AG10803 (cell line): ENCODE data around the gene ITPKA.

Experiments
- DNase-seq: peaks from one replicate; pipeline ENCODE4 v3.0.0; 2010; ENCODE audit warnings: low read depth
- H3K4me3 ChIP-seq: 2 replicates; pipeline ENCODE4 v1.5.1; 2011; ENCODE audit warnings: mild to moderate bottlenecking, low read length, control low read depth
- TF ChIP-seq, protein P1 (sequence below): conservative IDR thresholded peaks from 2 replicates; pipeline ENCODE4 v1.5.1; 2011; ENCODE audit warnings: mild to moderate bottlenecking, low read length, control low read depth, inconsistent platforms

ITPKA gene

DNA sequence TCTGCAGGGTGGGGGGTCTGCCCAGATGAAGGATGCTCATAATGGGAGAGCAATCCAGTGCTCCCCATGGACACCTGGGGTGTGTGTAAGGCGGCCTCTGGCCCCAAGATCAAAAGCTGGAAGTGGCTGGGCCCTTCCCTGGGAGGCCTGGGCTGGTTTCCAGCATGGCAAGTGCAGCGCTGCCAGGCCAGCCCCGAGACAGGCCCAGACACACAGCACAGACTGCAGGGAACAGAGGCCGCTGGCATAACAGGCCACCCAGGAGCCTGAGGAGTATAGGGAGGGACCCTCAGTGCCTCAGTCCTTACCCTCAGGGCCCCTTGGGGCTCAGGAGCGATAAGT, 10.0 kb downstream of the ITPKA start:
- no peak overlapping the region for H3K4me3 ChIP-seq
- TF ChIP-seq, protein P1, sequence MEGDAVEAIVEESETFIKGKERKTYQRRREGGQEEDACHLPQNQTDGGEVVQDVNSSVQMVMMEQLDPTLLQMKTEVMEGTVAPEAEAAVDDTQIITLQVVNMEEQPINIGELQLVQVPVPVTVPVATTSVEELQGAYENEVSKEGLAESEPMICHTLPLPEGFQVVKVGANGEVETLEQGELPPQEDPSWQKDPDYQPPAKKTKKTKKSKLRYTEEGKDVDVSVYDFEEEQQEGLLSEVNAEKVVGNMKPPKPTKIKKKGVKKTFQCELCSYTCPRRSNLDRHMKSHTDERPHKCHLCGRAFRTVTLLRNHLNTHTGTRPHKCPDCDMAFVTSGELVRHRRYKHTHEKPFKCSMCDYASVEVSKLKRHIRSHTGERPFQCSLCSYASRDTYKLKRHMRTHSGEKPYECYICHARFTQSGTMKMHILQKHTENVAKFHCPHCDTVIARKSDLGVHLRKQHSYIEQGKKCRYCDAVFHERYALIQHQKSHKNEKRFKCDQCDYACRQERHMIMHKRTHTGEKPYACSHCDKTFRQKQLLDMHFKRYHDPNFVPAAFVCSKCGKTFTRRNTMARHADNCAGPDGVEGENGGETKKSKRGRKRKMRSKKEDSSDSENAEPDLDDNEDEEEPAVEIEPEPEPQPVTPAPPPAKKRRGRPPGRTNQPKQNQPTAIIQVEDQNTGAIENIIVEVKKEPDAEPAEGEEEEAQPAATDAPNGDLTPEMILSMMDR = no peak
- DNase-seq = no peak

DNA sequence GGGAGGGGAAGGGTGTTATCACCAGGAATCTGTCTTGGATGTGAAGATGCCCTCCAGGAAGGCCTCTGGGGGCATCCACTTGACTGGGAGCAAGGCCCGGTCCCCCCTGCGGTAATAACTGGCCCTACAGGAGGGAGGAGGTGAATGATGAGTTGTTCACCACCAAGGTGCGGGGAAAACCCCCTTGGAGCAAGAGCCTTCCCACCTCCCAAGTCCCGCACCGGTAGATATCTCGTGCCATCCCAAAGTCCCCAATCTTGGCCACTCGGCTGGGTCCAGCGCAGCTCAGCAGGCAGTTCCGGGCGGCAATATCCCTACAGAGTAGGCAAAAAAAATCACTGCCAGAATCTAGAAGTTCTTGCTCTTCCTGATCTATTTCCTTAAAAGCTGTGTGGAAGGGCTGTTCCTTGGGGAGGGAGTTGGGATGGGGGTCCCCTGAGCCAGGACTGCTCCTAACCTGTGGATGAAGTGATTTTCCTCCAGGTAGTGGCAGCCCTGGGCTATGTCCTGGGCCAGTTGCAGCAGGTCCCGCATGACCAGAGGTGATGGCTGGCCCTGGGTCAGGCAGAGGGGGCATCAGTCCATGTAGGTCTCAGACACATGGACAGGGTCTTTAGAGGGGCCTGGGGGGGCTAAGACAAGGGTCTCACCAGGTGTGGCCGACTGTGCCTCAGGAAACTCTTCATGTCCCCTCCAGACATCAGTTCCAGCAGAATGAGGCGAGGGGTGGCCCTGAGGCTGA, 11.2 kb downstream of the ITPKA start:
- DNase-seq = no peak
- TF ChIP-seq, protein P1 = no peak

DNA sequence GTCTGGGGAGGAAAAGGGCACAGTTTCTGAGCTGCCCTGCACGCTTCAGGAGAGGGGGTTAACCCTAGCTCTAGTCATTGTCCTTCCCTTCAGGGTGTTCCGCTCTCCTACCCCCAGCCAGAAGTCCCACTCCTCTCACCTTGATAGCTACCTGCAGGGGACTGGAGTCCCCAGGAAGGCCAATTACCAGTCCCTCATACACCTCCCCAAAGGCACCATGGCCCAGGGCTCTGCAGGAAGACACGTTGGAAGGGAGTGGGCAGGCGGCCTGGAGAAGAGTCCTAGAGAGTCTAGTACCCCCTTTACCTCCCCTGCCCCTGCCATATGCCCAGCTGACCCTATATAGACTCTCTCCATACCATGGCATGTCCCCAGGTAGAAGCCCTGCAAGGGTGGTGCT, 12.1 kb downstream of the ITPKA start:
- TF ChIP-seq, protein P1 = no peak
- H3K4me3 ChIP-seq = no peak overlapping the region
- DNase-seq = no peak

More for the DNA sequence above, 11.2 kb downstream of the ITPKA start:
- H3K4me3 ChIP-seq = no peak overlapping the region

DNA sequence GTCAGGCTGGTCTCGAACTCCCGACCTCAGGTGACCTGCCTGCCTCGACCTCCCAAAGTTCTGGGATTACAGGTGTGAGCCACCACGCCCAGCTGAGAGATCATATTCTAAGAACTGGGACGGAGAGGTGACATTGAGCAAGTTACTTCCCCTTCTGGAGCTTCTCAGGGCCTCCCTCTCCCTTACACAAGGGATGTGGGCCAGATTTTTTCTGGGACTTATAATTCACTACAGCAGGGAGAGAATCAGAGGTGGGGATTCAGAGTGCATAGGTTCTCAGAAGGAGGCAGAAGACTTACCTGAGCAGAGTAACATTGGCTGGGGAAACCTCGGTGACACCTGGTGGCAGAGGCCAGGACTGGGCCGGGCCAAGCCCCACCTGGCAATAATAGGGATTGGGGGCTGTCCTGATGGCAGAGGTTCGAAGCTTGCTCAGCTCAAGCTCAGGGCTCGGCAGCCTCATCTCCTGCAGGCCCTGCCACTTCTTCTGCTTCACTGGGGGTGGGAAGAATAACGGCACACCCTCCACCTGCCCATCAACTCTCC, 13.2 kb downstream of the ITPKA start:
- TF ChIP-seq, protein P1 = no peak
- no peak overlapping the region for H3K4me3 ChIP-seq
- no peak for DNase-seq

DNA sequence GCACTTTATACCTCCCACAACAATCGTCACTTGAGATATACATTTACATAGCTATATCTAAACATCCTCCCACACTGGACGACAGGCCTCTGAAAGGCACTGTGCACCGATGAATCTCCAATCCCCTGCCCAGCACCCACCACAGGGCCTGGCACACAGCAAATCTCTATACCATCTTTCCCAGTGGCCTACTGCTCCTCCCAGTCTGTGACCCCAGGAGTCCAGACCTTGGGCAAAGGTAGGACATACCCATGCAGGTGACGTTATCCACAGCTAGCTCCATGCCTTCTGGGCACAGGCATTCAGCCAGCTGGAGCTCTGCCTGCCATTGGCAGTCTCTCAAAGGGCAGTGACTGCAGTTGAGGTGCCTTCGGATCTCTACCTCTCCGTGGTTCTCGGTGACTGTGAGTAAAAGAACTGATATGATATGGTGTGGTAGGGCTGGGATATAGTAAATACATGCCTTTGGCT, 14.2 kb downstream of the ITPKA start:
- TF ChIP-seq, protein P1 = no peak
- DNase-seq = no peak
- H3K4me3 ChIP-seq = no peak overlapping the region

DNA sequence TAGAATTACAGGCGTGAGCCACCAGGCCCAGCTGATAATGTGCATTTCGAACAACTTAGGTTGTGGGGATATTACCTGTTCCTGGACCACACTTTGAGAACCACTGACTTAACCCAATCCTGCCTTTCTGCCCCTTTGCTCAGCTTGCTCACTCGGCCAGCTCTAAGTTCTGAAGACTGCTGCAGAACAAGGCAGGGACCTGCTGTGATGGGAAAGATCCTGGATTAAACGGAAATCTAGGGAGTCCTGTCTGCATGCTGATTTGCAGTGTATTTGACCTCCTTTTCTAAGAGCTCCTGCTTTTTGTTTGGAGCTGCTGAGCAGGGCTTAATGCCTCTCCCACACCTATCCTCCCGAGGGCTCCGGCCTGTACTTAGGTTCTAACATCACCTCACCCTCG, 17.1 kb downstream of the ITPKA start:
- no peak overlapping the region for H3K4me3 ChIP-seq
- TF ChIP-seq, protein P1 = no peak
- no peak for DNase-seq

DNA sequence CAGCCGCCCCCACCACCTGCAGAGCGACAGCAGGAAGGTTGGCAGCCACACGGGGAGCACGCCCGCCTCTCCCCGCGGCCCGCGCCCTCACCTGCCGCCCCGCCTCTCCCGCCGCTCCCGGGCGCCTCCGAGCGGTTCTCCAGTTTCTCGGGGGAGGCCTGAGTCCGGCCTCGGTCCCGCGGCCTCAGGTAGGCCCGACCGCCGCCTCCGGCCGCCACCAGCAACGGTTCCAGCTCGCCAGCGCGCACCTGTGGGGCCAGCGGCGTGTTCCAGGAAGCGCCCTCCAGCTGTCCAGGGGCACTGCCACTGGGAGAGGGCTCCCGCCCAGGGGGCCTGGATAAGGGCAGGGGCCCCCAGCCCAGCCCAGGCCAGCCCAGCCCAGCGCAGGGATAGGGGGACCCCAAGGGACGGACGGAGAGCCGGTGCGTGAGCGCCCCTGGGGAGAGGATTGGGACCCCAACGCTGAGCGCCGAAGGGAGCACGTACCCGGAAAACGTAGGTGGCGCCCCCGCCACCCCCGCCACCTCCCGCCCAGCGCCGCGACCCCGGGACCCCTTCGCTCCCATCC, 17.7 kb downstream of the ITPKA start:
- TF ChIP-seq, protein P1 = no peak
- no peak overlapping the region for H3K4me3 ChIP-seq
- no peak for DNase-seq
